Type B pancreatic cell (in vitro differentiated cells): Measurements from ENCODE around the gene DERL3. TPM values are rescaled to one million over a fixed set of nuclear protein-coding genes. Genes with fewer than 3 reads are reported as not detected.
A peak's percentile ranks its signal among the peaks of the same experiment; 100 is the strongest.

Source experiments
- DNase-seq: peaks from one replicate; pipeline ENCODE4 v3.0.0; 2021; ENCODE audit warnings: mixed read lengths; ENCODE audit not compliant: unreplicated experiment; ENCODE audit errors: extremely low spot score
- H3K27ac Mint-ChIP-seq: 2 replicates; pipeline ENCODE4 v1.8.0; 2021; ENCODE audit warnings: mild to moderate bottlenecking, mixed read lengths
- H3K27me3 Mint-ChIP-seq: 2 replicates; pipeline ENCODE4 v1.8.0; 2021; ENCODE audit warnings: mixed read lengths
- H3K36me3 Mint-ChIP-seq: 2 replicates; pipeline ENCODE4 v1.8.0; 2021; ENCODE audit warnings: mixed read lengths
- H3K4me1 Mint-ChIP-seq: one replicate; pipeline ENCODE4 v1.8.0; 2021; ENCODE audit warnings: mixed read lengths; ENCODE audit not compliant: unreplicated experiment
- H3K4me3 Mint-ChIP-seq: 2 replicates; pipeline ENCODE4 v1.8.0; 2021; ENCODE audit warnings: mild to moderate bottlenecking, mixed read lengths
- H3K9me3 Mint-ChIP-seq: 2 replicates; pipeline ENCODE4 v1.8.0; 2021; ENCODE audit warnings: mixed read lengths
- total RNA-seq: library from RNA; stranded (reverse); gene quantifications from 2 replicates; pipeline ENCODE4 v1.2.1, GENCODE V29; 2021; ENCODE audit warnings: low replicate concordance
- TF ChIP-seq, protein P1 (sequence below): fragments of 200-600 bp; sonication (generic); conservative IDR thresholded peaks from 2 replicates; pipeline ENCODE4 v1.5.0; 2021; ENCODE audit warnings: antibody characterized with exemption, mild to moderate bottlenecking

The DERL3 gene
- total RNA-seq, 1 donor from 2014 or later = 9.5 TPM

DNA sequence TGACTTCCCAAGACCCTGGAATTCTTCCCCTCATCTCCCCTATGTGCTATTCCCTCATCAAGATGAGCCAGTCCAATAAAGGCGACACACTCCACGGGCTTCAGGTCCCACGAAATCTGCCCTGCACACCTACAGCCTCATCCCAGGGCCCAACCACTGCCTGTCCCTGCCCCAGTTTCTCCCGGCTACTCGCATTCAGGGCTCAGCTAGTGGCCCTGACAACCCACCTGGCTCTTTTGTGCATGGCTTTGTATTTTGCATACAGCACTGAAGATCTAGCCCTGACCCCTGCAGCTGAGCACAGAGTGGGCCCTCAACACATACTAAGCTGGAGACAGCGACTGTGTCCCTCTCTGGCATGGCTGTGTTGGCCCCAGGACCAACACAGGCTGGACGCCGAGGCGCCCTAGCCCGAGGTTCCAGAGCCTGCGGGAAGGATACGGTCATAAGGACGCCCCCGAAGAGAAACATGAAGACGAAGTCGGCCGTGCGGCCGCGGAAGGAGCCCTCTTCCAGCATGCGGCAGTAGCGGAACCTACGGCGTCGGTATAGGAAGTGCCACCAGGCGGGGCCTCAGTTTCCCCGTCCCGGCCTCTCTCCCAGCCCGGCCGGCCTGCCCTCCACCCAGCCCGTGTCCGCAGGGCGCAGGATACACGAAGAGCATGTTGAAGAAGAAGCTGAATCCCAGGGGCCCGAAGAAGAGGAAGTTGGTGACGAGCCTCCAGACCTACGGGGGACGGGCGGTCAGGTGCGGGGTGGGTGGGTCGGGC lies 710 bp downstream of the DERL3 start:
- Mint-ChIP-seq H3K4me3 (peak overlapping the region; percentile 91), H3K4me1 (peaks cover 31% of the 10 kb centered on the region), H3K36me3 (peaks cover 8% of the 10 kb centered on the region), H3K27ac (peak overlapping the region; percentile 80), H3K27me3 (peaks cover 24% of the 10 kb centered on the region), H3K9me3 (no peaks in the 10 kb centered on the region)
- DNase-seq = no peak
- TF ChIP-seq, protein P1, sequence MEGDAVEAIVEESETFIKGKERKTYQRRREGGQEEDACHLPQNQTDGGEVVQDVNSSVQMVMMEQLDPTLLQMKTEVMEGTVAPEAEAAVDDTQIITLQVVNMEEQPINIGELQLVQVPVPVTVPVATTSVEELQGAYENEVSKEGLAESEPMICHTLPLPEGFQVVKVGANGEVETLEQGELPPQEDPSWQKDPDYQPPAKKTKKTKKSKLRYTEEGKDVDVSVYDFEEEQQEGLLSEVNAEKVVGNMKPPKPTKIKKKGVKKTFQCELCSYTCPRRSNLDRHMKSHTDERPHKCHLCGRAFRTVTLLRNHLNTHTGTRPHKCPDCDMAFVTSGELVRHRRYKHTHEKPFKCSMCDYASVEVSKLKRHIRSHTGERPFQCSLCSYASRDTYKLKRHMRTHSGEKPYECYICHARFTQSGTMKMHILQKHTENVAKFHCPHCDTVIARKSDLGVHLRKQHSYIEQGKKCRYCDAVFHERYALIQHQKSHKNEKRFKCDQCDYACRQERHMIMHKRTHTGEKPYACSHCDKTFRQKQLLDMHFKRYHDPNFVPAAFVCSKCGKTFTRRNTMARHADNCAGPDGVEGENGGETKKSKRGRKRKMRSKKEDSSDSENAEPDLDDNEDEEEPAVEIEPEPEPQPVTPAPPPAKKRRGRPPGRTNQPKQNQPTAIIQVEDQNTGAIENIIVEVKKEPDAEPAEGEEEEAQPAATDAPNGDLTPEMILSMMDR = no peak

DNA sequence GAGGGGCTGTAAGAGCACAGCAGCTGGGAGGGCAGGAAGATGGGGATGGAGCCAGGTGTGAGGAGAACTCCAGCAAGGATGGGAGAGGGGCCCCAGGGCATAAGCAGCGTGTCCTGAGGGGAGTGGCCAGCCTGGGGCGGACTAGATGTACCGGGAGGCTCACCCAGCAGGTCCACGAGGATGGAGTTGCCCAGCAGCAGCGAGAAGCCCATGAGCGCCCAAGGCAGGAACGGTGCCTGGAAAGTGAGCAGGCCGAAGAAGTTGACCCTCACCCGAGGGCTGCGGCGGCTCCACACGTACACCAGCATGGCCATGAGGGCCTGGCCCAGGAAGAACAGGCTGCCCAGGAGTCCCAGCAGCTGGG lies 1.3 kb downstream of the DERL3 start:
- peaks cover 8% of the 10 kb centered on the region for H3K36me3 Mint-ChIP-seq
- peak overlapping the region; percentile 80 for H3K27ac Mint-ChIP-seq
- peaks cover 24% of the 10 kb centered on the region for H3K27me3 Mint-ChIP-seq
- H3K4me1 Mint-ChIP-seq = peaks cover 31% of the 10 kb centered on the region
- H3K9me3 Mint-ChIP-seq = no peaks in the 10 kb centered on the region
- peak overlapping the region; percentile 76 for H3K4me3 Mint-ChIP-seq
- DNase-seq = no peak
- TF ChIP-seq, protein P1 = no peak

DNA sequence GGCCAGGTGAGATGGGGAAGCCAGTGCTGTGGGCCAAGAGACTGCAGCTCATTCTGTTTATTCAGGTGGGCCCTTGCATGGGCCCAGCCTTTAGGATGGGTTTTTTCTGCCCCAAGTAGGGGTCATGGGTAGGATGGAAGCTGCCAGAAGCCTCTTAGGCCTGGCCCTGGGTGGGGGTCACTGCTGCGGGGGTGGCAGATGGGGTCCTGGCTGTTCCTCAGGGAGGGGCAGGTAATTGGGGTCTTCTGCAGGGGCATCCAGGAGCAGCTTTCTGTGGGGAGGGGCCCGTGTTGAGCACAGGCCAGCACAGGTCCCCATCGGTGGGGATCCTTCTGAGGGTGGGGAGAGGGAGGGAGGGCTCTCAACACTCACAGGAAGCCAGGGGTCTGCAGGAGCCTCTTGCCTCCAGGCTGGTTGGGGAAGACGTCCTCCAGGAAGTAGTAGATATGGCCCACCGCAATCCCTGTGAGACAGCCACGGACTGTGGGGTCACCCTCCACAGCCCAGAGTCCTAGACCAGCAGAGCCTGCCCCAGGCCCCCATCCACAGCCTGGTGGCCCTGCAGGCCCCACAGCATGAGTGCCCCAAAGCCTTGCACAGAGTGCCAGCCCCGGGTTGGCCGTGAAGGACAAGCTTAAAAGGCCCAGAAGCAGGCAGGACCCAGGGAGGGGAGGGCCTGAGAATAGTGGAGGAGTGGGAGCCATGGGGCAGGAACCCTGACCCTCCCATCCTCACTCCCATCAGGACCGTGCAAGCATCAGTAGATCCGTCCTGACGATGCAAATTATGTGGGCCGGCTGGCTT lies 1.9 kb downstream of the DERL3 start:
- DNase-seq = no peak
- Mint-ChIP-seq H3K36me3 (peaks cover 8% of the 10 kb centered on the region), H3K4me3 (peak overlapping the region; percentile 76), H3K4me1 (peaks cover 31% of the 10 kb centered on the region), H3K9me3 (no peaks in the 10 kb centered on the region), H3K27me3 (peaks cover 24% of the 10 kb centered on the region), H3K27ac (peak overlapping the region; percentile 80)
- TF ChIP-seq, protein P1 = no peak

DNA sequence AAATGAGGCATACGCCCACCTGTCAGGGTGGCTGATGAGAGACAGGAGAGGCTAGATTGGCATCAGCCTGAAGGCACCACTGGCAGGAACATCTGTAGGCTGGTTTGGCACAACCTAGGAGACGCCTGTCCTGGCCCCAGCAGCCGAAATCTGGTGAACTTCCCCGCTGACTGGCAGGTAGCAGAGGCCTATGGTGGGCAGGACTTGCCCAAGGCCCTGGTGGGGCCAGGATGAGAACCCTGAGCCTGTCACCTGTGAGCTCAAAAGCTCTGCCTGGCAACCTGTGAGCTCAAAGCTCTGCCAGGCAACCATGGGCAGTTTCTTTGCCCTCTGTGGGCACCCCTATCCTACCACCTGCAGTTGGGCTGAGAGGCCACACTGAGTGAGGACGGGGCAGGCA lies 2.5 kb downstream of the DERL3 start:
- Mint-ChIP-seq H3K4me1 (peaks cover 25% of the 10 kb centered on the region), H3K9me3 (no peaks in the 10 kb centered on the region), H3K36me3 (peaks cover 8% of the 10 kb centered on the region), H3K27me3 (peaks cover 19% of the 10 kb centered on the region), H3K27ac (no peak overlapping the region), H3K4me3 (peak overlapping the region; percentile 66)
- no peak for DNase-seq
- TF ChIP-seq, protein P1 = no peak

DNA sequence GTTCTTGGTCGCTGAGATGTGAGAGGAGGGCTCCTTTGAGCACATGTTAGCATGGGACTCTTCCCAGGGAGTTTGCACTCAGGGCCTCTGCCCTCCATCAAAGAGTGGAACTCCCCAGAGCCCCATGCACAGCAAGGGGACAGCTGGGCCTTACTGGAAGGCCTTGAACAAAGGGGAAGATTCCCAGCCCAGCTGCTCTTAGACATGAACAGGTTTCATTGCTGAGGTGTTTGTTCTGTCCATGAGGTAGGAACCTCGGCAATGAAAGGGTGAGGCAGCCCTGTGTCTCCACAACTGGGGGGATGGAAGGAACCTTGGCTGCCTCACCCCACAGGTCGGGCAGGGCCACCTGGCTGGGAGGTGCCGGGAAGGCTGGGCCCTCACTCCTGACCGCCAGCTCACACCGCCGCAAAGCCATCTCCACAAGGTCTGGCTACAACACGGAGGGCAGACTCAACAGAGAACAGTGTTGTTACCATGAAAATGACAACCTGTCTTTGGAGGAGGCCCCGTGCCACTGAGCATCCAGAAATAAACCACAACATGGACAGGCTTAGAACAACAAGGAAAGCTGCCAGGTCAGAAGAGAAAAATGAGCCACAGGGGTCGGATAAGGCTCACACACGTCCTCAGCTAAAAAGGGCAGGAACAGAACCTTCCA lies 3.2 kb downstream of the DERL3 start:
- Mint-ChIP-seq H3K27me3 (peaks cover 12% of the 10 kb centered on the region), H3K36me3 (peaks cover 12% of the 10 kb centered on the region), H3K4me3 (peak overlapping the region; percentile 41), H3K4me1 (peaks cover 18% of the 10 kb centered on the region), H3K27ac (no peak overlapping the region), H3K9me3 (no peaks in the 10 kb centered on the region)
- TF ChIP-seq, protein P1 = no peak
- DNase-seq = no peak
